HG02759 (cell line): ENCODE results near the gene AGR2.

Experiments used
- ATAC-seq: cut with Tn5 transposase; IDR thresholded peaks from one replicate; pipeline ENCODE4 v1.9.1; 2021; ENCODE audit warnings: mild to moderate bottlenecking, moderate library complexity; ENCODE audit not compliant: unreplicated experiment

Gene AGR2

DNA sequence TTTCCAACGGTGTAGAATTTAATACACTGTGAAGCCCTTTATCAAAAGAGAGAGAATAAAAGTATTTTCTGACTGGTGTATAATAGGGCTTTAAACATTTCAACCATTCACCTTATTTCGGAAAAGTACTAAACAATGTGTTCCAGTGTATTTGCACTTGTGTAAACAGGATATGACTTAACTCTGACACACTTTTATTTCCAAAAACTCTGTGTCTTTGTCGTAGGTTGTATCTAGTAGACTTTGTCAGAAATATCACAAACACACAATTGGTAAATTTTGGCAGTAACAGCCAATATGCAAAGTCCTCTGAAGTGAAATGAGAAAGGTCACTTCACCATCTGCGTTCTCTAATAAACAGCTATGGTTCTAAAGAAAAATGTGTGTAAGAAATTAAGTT is 61.6 kb downstream of the AGR2 start:
- no peak for ATAC-seq

- no peak for ATAC-seq
Observed at GRCh38 chr7:16742547-16742946, 62.3 kb downstream of the AGR2 start.
